Nephron (organoid): Measurements from ENCODE around the gene OFD1.

ENCODE experiments used
- H3K27ac Mint-ChIP-seq, 3 experiments: 2 replicates each; pipeline ENCODE4 v1.8.0; 2020; ENCODE audit warnings: mixed read lengths in 3 of 3, mild to moderate bottlenecking in 2 of 3, moderate library complexity in 1 of 3
- H3K27me3 Mint-ChIP-seq: 2 replicates; pipeline ENCODE4 v1.8.0; 2021; ENCODE audit warnings: low read depth, mild to moderate bottlenecking, moderate library complexity, mixed read lengths
- H3K36me3 Mint-ChIP-seq: 2 replicates; pipeline ENCODE4 v1.8.0; 2020; ENCODE audit warnings: low read depth, mixed read lengths
- H3K4me1 Mint-ChIP-seq: 2 replicates; pipeline ENCODE4 v1.8.0; 2020; ENCODE audit warnings: mixed read lengths
- H3K4me3 Mint-ChIP-seq, 3 experiments: 2 replicates each; pipeline ENCODE4 v1.8.0; 2020; ENCODE audit warnings: mild to moderate bottlenecking in 3 of 3, mixed read lengths in 3 of 3, moderate library complexity in 2 of 3
- H3K9me3 Mint-ChIP-seq: 2 replicates; pipeline ENCODE4 v1.8.0; 2020; ENCODE audit warnings: mixed read lengths
- CTCF ChIP-seq, 3 experiments: fragments of 200-600 bp; sonication (generic); IDR thresholded peaks; one replicate each; pipeline ENCODE4 v1.5.0; 2021; ENCODE audit warnings: antibody characterized with exemption in 3 of 3; ENCODE audit not compliant: unreplicated experiment in 3 of 3

Gene OFD1

GRCh38 chrX:13797512-13797911 lies 63.0 kb downstream of the OFD1 start:
- Mint-ChIP-seq H3K9me3 (peaks cover 4% of the 10 kb centered on the region), H3K4me1 (peaks cover 19% of the 10 kb centered on the region), H3K4me3 (no peak overlapping the region), H3K27ac (no peak overlapping the region), H3K36me3 (no peaks in the 10 kb centered on the region), H3K27me3 (peaks cover 4% of the 10 kb centered on the region)
- no peak for TF ChIP-seq CTCF (IDR thresholded peaks at IDR 0.05; ENCODE audit: unreplicated experiment in 3 of 3)

GRCh38 chrX:13798184-13798583 lies 63.6 kb downstream of the OFD1 start:
- no peak for TF ChIP-seq CTCF (IDR thresholded peaks at IDR 0.05; ENCODE audit: unreplicated experiment in 3 of 3)
- H3K27ac Mint-ChIP-seq = no peak overlapping the region
- peaks cover 16% of the 10 kb centered on the region for H3K4me1 Mint-ChIP-seq
- H3K4me3 Mint-ChIP-seq = no peak overlapping the region
- peaks cover 4% of the 10 kb centered on the region for H3K9me3 Mint-ChIP-seq
- H3K27me3 Mint-ChIP-seq = peaks cover 5% of the 10 kb centered on the region
- H3K36me3 Mint-ChIP-seq = no peaks in the 10 kb centered on the region

GRCh38 chrX:13803116-13803515 lies 68.6 kb downstream of the OFD1 start:
- H3K36me3 Mint-ChIP-seq = no peaks in the 10 kb centered on the region
- no peak for TF ChIP-seq CTCF (IDR thresholded peaks at IDR 0.05; ENCODE audit: unreplicated experiment in 3 of 3)

GRCh38 chrX:13805241-13805640 lies 70.7 kb downstream of the OFD1 start:
- Mint-ChIP-seq H3K27me3 (peaks cover 11% of the 10 kb centered on the region), H3K27ac (no peak overlapping the region), H3K9me3 (peaks cover 2% of the 10 kb centered on the region), H3K36me3 (no peaks in the 10 kb centered on the region), H3K4me1 (no peaks in the 10 kb centered on the region), H3K4me3 (no peak overlapping the region)
- TF ChIP-seq CTCF (IDR thresholded peaks at IDR 0.05; ENCODE audit: unreplicated experiment in 3 of 3) = no peak

More at GRCh38 chrX:13803116-13803515, 68.6 kb downstream of the OFD1 start:
- H3K4me3 Mint-ChIP-seq = no peak overlapping the region
- peaks cover 11% of the 10 kb centered on the region for H3K27me3 Mint-ChIP-seq
- H3K4me1 Mint-ChIP-seq = no peaks in the 10 kb centered on the region
- H3K9me3 Mint-ChIP-seq = peaks cover 5% of the 10 kb centered on the region
- no peak overlapping the region for H3K27ac Mint-ChIP-seq

- no peaks in the 10 kb centered on the region for H3K36me3 Mint-ChIP-seq
- TF ChIP-seq CTCF (IDR thresholded peaks at IDR 0.05; ENCODE audit: unreplicated experiment in 3 of 3) = no peak
Observed at GRCh38 chrX:13808293-13808692, 73.7 kb downstream of the OFD1 start.

GRCh38 chrX:13808865-13809264 lies 74.3 kb downstream of the OFD1 start:
- H3K9me3 Mint-ChIP-seq = peaks cover 4% of the 10 kb centered on the region
- no peaks in the 10 kb centered on the region for H3K4me1 Mint-ChIP-seq

More at GRCh38 chrX:13808293-13808692, 73.7 kb downstream of the OFD1 start:
- Mint-ChIP-seq H3K4me1 (no peaks in the 10 kb centered on the region), H3K9me3 (peaks cover 6% of the 10 kb centered on the region), H3K4me3 (no peak overlapping the region), H3K27me3 (peaks cover 5% of the 10 kb centered on the region), H3K27ac (no peak overlapping the region)

More at GRCh38 chrX:13808865-13809264, 74.3 kb downstream of the OFD1 start:
- H3K4me3 Mint-ChIP-seq = no peak overlapping the region
- no peaks in the 10 kb centered on the region for H3K36me3 Mint-ChIP-seq
- H3K27me3 Mint-ChIP-seq = no peaks in the 10 kb centered on the region
- H3K27ac Mint-ChIP-seq = no peak overlapping the region
- no peak for TF ChIP-seq CTCF (IDR thresholded peaks at IDR 0.05; ENCODE audit: unreplicated experiment in 3 of 3)
